C4-2B (cell line): Measurements from ENCODE around the gene DHX16.

ENCODE experiments used
- H3K27ac ChIP-seq: fragments of 450-650 bp; 2 replicates; pipeline ENCODE4 v1.5.1; 2017
- ZFX ChIP-seq: fragments of 450-650 bp; IDR thresholded peaks from 2 replicates; pipeline ENCODE4 v1.6.1; 2017
- TF ChIP-seq, protein P1 (sequence below): fragments of 450-650 bp; conservative IDR thresholded peaks from 2 replicates; pipeline ENCODE4 v1.5.1; 2017; ENCODE audit warnings: mild to moderate bottlenecking

The DHX16 gene

DNA sequence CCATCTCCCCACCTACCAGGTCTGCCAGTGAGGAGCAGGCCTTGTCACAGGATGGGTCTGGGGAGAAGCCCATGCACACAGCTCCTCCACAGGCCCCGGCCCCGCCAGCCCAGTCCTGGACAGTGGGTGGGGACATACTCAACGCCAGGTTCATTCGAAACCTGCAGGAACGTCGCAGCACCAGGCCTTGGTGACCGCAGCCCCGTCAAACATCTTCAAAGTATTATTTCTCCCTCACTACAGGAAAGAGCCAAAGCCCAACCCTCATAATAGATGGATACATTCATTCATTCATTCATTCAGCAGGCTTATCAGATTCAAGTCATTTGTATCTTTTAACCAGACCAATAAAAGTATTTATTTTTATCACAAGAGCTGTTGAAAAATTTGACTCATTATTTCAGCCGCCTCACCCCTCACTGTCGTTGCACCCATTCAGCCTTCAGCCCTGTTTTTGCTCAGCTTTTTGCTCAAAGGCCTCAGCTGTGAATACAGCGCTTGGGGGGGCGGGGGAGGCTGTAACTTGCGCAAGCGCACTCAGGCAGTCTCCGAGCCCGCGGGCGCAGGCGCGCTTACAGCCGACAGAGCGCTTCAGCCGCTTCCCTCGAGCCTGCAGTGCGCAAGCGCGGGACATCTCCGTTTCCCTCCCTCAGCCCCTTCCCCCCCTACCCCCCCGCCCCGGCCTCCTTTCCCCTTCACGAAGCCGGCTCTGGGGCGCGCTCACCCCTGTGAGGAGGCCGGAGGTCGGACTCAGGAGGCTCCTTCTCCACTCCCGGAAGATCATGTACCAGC is 26.2 kb downstream of the DHX16 start, which contains the start of gene C6orf136:
C6orf136 (plus strand) TSS at position 684 of the 792 bp plus-strand sequence; CDS start at position 783, 99 bp downstream.
- H3K27ac ChIP-seq, result peak within 1 kb of the TSS; percentile 99
- TF ChIP-seq, protein P1, sequence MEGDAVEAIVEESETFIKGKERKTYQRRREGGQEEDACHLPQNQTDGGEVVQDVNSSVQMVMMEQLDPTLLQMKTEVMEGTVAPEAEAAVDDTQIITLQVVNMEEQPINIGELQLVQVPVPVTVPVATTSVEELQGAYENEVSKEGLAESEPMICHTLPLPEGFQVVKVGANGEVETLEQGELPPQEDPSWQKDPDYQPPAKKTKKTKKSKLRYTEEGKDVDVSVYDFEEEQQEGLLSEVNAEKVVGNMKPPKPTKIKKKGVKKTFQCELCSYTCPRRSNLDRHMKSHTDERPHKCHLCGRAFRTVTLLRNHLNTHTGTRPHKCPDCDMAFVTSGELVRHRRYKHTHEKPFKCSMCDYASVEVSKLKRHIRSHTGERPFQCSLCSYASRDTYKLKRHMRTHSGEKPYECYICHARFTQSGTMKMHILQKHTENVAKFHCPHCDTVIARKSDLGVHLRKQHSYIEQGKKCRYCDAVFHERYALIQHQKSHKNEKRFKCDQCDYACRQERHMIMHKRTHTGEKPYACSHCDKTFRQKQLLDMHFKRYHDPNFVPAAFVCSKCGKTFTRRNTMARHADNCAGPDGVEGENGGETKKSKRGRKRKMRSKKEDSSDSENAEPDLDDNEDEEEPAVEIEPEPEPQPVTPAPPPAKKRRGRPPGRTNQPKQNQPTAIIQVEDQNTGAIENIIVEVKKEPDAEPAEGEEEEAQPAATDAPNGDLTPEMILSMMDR, result no peak
- TF ChIP-seq ZFX, result no peak

DNA sequence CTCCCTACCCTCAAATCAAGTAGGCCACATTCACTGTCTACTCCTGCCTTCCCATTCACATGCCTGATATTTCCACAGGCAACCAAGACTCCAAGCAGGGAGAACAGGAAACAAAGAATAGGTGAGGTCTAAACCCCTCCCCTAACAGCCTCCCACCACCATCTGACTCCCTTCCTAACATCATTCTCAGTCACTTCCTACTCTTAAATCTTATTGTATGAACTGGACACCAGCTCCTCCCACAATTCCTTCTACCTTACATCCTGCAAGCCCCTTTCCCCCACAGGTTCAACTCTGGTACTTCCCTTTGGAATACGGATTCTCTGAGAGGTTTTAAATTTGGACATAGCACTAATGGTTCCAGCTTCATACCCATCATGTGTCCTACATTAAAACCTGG is 26.8 kb downstream of the DHX16 start:
- no peak overlapping the region; the same call in 1 of the 2 replicates for H3K27ac ChIP-seq

GRCh38 chr6:30644769-30645168 is 28.0 kb downstream of the DHX16 start:
- H3K27ac ChIP-seq, result no peak overlapping the region
- TF ChIP-seq ZFX, result no peak
- TF ChIP-seq, protein P1, result no peak

More for the DNA sequence above, 26.8 kb downstream of the DHX16 start:
- TF ChIP-seq, protein P1, result no peak
- TF ChIP-seq ZFX, result no peak

GRCh38 chr6:30643656-30644055 is 29.1 kb downstream of the DHX16 start:
- H3K27ac ChIP-seq, result no peak overlapping the region
- TF ChIP-seq, protein P1, result no peak
- no peak for TF ChIP-seq ZFX

- no peak overlapping the region for H3K27ac ChIP-seq
- TF ChIP-seq, protein P1, result no peak
- no peak for TF ChIP-seq ZFX
Measured at GRCh38 chr6:30641048-30641447, 31.8 kb downstream of the DHX16 start.

- no peak overlapping the region for H3K27ac ChIP-seq
- TF ChIP-seq ZFX, result no peak
- TF ChIP-seq, protein P1, result no peak
Measured at GRCh38 chr6:30640481-30640880, 32.3 kb downstream of the DHX16 start.

- TF ChIP-seq, protein P1, result no peak
- TF ChIP-seq ZFX, result no peak
- no peak overlapping the region for H3K27ac ChIP-seq
Measured at GRCh38 chr6:30635834-30636233, 37.0 kb downstream of the DHX16 start.
